NCI-H1417 treated with DMSO at 0.1 percent for 48 hours (cell line): ENCODE results near the gene ITIH2.

Source experiments
- DNase-seq: peaks from one replicate; lab custom pipeline; 2025; lab: John Stamatoyannopoulos, UW

The ITIH2 gene

GRCh38 chr10:7794251-7795026 is 91.3 kb downstream of the ITIH2 start:
- DNase-seq = no peak

GRCh38 chr10:7795605-7796004 is 92.5 kb downstream of the ITIH2 start:
- no peak for DNase-seq

- no peak for DNase-seq
These were observed 94.5 kb downstream of the ITIH2 start for GRCh38 chr10:7797582-7797981.
